Liver (tissue), 3 donors: ENCODE results near the gene PTPRN2.

Experiments used
- CTCF ChIP-seq: fragments of 150-350 bp; IDR thresholded peaks from 2 replicates; pipeline ENCODE4 v1.5.1; 2017; ENCODE audit warnings: improper control_type of control experiment, low read depth, low read length; ENCODE audit not compliant: missing input control
- EGR1 ChIP-seq, 2 donors: IDR thresholded peaks; 2 replicates each; pipeline ENCODE4 v1.6.1; 2016 to 2018; ENCODE audit warnings: antibody characterized with exemption in 2 of 2, low read depth in 2 of 2
- FOXA1 ChIP-seq: IDR thresholded peaks from 2 replicates; pipeline ENCODE4 v1.6.1; 2016; ENCODE audit warnings: antibody characterized with exemption
- REST ChIP-seq: IDR thresholded peaks from 2 replicates; pipeline ENCODE4 v1.6.1; 2016; ENCODE audit warnings: antibody characterized with exemption, mild to moderate bottlenecking
- YY1 ChIP-seq: IDR thresholded peaks from 2 replicates; pipeline ENCODE4 v1.6.1; 2016; ENCODE audit warnings: antibody characterized with exemption, mild to moderate bottlenecking
- donor health status: healthy.
- donor health status: healthy.

- TF ChIP-seq CTCF (no peak), EGR1 (IDR thresholded peaks at IDR 0.05; ENCODE audit: low read depth in 2 of 2) (no peak), FOXA1 (no peak), REST (no peak), YY1 (no peak)
These were observed 1086.0 kb downstream of the PTPRN2 start for GRCh38 chr7:157501581-157501980.
